Measurements from ENCODE around the gene SLC7A6OS. TPM values are rescaled to one million over a fixed set of nuclear protein-coding genes. Genes with fewer than 3 reads are reported as not detected.

The SLC7A6OS gene
- polyA plus RNA-seq, 3 donors, result 9.3 to 10.5 (median 9.7) TPM

DNA sequence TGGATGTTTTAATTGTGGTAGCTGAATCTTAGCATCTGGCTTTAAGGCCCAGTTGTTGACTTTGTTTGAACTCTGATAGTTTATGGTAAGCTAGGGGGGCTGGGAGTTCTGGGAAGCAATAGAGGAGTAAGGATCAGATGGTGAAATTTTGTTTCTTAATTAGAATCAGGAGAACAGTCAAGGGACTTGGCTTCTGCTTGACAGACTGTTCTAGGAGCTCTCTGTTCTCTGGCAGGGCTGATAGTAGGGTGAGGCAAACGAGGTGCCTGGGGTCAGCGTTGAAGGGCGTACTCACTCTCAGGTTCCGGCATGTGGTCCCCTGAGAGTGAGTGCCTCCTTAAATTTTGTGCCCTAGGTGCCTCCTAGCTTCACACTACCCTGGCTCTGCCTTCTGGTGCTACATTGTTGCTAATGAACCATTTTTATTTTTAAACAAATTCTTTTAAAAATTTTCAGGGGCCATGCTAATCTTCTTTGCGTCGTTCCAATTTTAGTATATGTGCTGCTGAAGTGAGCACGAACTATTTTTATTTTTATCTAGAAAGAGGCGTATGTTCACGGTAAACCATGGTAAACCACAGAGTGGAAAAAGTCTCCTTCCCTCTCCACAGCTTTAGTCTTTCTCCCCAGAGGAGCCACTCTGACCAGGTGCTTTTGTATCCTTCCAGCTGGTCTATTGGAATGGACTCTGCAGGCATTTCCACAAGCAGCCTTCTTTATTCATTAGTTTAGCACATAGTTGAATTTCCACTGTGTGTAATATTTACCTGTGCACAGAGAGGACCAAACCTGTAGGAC is 26.7 kb downstream of the SLC7A6OS start:
- TF ChIP-seq, protein P1, sequence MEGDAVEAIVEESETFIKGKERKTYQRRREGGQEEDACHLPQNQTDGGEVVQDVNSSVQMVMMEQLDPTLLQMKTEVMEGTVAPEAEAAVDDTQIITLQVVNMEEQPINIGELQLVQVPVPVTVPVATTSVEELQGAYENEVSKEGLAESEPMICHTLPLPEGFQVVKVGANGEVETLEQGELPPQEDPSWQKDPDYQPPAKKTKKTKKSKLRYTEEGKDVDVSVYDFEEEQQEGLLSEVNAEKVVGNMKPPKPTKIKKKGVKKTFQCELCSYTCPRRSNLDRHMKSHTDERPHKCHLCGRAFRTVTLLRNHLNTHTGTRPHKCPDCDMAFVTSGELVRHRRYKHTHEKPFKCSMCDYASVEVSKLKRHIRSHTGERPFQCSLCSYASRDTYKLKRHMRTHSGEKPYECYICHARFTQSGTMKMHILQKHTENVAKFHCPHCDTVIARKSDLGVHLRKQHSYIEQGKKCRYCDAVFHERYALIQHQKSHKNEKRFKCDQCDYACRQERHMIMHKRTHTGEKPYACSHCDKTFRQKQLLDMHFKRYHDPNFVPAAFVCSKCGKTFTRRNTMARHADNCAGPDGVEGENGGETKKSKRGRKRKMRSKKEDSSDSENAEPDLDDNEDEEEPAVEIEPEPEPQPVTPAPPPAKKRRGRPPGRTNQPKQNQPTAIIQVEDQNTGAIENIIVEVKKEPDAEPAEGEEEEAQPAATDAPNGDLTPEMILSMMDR (IDR thresholded peaks at IDR 0.05), result no peak
- H3K79me2 ChIP-seq (ENCODE audit: insufficient read depth, low read length), result peaks cover 38% of the 10 kb centered on the region
- no peaks in the 10 kb centered on the region for H3K9me3 ChIP-seq (replicated peaks in 1 of 2; ENCODE audit: control insufficient read depth in 1 of 2, insufficient read depth in 1 of 2, low read length in 2 of 2)
- intact Hi-C loops (cut with micrococcal nuclease), result no loop called here
- DNase-seq, result no peak
- H3K9ac ChIP-seq (ENCODE audit: insufficient read depth, low read length, poor library complexity, severe bottlenecking), result no peak overlapping the region
- no peaks in the 10 kb centered on the region for H3K27me3 ChIP-seq (ENCODE audit: control insufficient read depth in 2 of 2, insufficient read depth in 2 of 2, low read length in 2 of 2)
- H3K27ac ChIP-seq (ENCODE audit: low read depth in 1 of 2, low read length in 2 of 2), result peak overlapping the region; percentile 51 to 79
- Mint-ChIP-seq H3K36me3 (peaks cover 43 to 55% of the 10 kb centered on the region in 2 donors), H3K9me3 (peaks cover 0 to 2% (median 0%) of the 10 kb centered on the region in 7 donors), H3K27ac (peak overlapping the region; percentile 86 to 99 (median 95)), H3K4me3 (peak overlapping the region; percentile 70 to 89), H3K27me3 (ENCODE audit: low read depth in 3 of 3) (no peaks in the 10 kb centered on the region), H3K4me1 (peaks cover 69% of the 10 kb centered on the region)
- peak overlapping the region; percentile 52 for H2AFZ ChIP-seq (ENCODE audit: insufficient read depth, low read depth, low read length, poor library complexity, severe bottlenecking)
- H4K20me1 ChIP-seq (ENCODE audit: insufficient read depth, low read length), result no peaks in the 10 kb centered on the region
- peaks cover 10 to 46% of the 10 kb centered on the region in 2 donors for H3K36me3 ChIP-seq (replicated peaks in 1 of 2; ENCODE audit: control insufficient read depth in 1 of 2, insufficient read depth in 2 of 2, low read length in 2 of 2)
- peaks cover 59 to 66% of the 10 kb centered on the region in 2 donors for H3K4me1 ChIP-seq (ENCODE audit: control insufficient read depth in 1 of 2, insufficient read depth in 2 of 2, low read length in 2 of 2)
- 40% methylated on average over 1 of the region's 9 CpGs for WGBS (ENCODE audit: insufficient coverage)
- peak overlapping the region; percentile 68 for H3K4me2 ChIP-seq (replicated peaks; ENCODE audit: extremely low read depth, low read length, poor library complexity, severe bottlenecking)
- H3K4me3 ChIP-seq (replicated peaks in 1 of 3; ENCODE audit: low read depth in 2 of 3, low read length in 3 of 3), result peak overlapping the region in 1 of 3 experiments; percentile 64

DNA sequence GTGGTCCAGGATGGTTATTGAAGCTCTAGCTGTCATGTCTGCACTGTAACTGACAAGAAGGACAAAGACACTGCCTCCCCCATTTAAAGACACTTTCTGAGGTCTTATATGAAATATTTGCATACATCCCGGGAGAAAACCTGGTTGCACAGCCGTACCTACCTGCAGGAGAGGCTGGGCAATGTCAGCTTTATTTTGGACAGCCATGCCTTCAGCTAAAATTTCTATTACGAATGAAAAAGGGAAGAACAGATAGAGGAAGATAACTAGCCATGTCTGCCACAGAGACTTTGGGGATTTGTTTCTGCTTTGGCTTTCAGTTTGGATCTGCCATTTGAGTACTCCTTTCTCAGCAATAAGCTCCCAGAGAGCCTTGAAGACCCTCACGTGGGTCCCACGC is 27.4 kb downstream of the SLC7A6OS start:
- intact Hi-C loops (cut with micrococcal nuclease), result no loop called here
- Mint-ChIP-seq H3K36me3 (peaks cover 43 to 56% of the 10 kb centered on the region in 2 donors), H3K4me3 (peak overlapping the region; percentile 70 to 84), H3K27ac (peak overlapping the region; percentile 86 to 99 (median 91)), H3K4me1 (peaks cover 66% of the 10 kb centered on the region), H3K9me3 (peaks cover 0 to 2% (median 0%) of the 10 kb centered on the region in 7 donors), H3K27me3 (ENCODE audit: low read depth in 3 of 3) (no peaks in the 10 kb centered on the region)
- Histone ChIP-seq H3K27me3 (ENCODE audit: control insufficient read depth in 2 of 2, insufficient read depth in 2 of 2, low read length in 2 of 2) (no peaks in the 10 kb centered on the region), H3K27ac (ENCODE audit: low read depth in 1 of 2, low read length in 2 of 2) (peak overlapping the region; percentile 51 to 79), H3K4me1 (ENCODE audit: control insufficient read depth in 1 of 2, insufficient read depth in 2 of 2, low read length in 2 of 2) (peaks cover 59 to 63% of the 10 kb centered on the region in 2 donors), H3K4me2 (replicated peaks; ENCODE audit: extremely low read depth, low read length, poor library complexity, severe bottlenecking) (peak overlapping the region; percentile 68), H2AFZ (ENCODE audit: insufficient read depth, low read depth, low read length, poor library complexity, severe bottlenecking) (peak overlapping the region; percentile 52), H3K36me3 (replicated peaks in 1 of 2; ENCODE audit: control insufficient read depth in 1 of 2, insufficient read depth in 2 of 2, low read length in 2 of 2) (peaks cover 10 to 43% of the 10 kb centered on the region in 2 donors), H4K20me1 (ENCODE audit: insufficient read depth, low read length) (no peaks in the 10 kb centered on the region), H3K79me2 (ENCODE audit: insufficient read depth, low read length) (peaks cover 38% of the 10 kb centered on the region), H3K9me3 (replicated peaks in 1 of 2; ENCODE audit: control insufficient read depth in 1 of 2, insufficient read depth in 1 of 2, low read length in 2 of 2) (no peaks in the 10 kb centered on the region), H3K9ac (ENCODE audit: insufficient read depth, low read length, poor library complexity, severe bottlenecking) (no peak overlapping the region), H3K4me3 (replicated peaks in 1 of 3; ENCODE audit: low read depth in 2 of 3, low read length in 3 of 3) (peak overlapping the region in 1 of 3 experiments; percentile 64)
- TF ChIP-seq, protein P1 (IDR thresholded peaks at IDR 0.05), result no peak
- DNase-seq, result peak in 1 of 3 donors; percentile 49
- 14% methylated on average over 3 of the region's 5 CpGs for WGBS (ENCODE audit: insufficient coverage)
